Inflammatory macrophage treated with lipopolysaccharide for 4 hours (primary cell): Measurements from ENCODE around the gene RASGEF1C.

Experiments
- DNase-seq: peaks from one replicate; pipeline ENCODE4 v3.0.0-alpha.2; 2020

The RASGEF1C gene

DNA sequence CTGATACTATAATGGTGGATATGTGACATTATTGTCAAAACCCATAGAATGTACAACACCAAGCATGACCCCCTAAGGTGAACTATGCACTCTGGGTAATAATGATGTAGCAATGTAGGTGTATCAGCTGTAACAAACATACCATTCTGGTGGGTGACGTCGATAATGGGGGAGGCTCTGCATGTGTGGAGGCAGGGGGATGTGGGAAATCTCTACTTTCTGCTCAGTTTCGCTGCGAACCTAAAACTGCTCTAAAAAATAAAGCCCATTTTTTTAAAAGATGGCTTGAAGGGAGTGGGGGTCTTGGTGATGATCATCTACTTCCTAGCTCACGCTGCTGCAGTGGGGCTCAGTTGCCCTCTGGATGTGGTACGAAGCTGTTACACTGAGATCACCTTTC is 51.1 kb downstream of the RASGEF1C start:
- DNase-seq: no peak

DNA sequence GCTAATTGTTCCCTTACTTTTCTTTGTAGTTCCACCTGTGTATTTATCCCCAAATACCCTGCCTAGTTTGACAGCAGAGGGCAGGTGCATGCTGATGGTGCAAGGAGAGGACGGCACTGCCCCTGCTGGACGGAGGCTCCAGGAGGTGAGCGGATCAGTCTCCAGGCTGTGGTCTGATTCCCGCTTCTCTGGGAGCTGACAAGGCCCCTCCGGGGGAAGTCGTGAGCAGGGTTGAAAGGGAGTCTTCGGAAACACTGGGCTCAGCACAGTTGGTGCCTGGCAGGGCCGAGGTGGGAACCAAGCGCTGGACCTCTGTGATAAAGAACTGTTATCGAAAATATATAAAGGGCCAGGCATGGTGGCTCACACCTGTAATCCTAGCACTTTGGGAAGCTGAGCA is 52.9 kb downstream of the RASGEF1C start:
- DNase-seq: no peak

DNA sequence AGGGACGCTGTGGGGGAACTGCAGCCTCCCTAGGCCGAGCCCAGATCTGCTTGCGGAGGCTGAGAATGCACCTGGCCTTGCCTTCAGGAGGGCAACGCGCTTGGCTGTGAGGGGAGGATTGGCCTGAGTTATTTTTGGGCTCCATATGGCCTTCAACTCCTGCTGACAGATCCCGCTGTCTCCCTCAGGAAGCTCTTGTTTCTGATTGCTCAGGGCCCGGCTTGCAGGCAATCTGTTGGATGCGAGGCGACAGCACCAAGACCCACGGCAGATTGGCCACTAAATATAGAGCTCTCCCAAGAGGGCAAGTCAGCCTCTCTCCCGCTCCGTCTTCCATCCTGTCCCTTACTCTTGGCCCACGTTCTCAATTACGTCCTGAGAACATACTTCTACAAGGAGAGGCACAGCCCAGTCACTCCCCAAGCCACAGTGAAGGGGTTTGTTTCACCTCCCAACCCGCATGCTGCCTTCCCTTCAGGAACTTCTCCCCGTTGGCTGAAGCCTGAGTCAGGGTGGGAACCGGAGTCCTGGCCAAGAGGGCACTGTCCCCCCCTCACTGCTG is 53.6 kb downstream of the RASGEF1C start:
- no peak for DNase-seq

GRCh38 chr5:180154821-180155364 is 54.1 kb downstream of the RASGEF1C start:
- no peak for DNase-seq

DNA sequence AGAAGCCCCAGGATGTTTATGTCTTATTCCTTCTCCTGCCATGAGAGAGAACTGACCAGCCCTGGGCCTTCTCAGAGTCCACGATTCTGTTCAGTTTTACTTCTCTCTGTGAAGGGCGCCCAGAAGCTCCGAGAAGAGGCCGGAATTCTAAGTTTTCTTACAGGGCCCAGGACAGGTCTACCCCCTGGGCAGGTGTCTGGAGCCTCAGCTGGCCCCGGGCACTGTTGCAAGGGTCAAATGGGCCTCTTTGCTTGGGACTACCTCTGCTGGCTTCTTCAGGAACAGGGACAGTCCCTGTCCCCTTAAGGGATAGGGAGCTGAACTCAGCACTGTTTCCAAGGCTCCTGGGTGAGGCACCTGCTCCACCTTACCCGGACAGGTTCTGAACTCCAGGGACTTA is 55.0 kb downstream of the RASGEF1C start:
- no peak for DNase-seq

DNA sequence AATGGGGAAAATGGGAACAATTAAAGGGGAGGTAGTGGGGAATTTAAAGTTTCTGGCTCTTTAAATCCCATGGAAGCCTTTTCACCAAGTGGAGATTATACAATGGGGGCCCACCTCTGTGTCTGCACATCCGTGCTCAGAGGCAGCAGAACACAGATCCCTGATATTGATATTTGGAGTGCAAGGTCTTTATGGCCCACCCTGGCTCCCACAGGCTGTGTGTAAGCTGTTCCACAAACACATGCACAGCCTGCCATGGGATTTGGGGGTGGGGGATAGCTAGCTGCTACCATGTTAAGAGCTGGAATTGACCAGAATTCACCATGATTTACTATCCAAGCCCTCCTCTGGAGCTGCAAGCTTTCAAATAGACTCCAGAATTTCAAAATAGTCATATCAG is 55.9 kb downstream of the RASGEF1C start:
- DNase-seq: no peak

GRCh38 chr5:180143656-180144364 is 65.2 kb downstream of the RASGEF1C start:
- DNase-seq: no peak

DNA sequence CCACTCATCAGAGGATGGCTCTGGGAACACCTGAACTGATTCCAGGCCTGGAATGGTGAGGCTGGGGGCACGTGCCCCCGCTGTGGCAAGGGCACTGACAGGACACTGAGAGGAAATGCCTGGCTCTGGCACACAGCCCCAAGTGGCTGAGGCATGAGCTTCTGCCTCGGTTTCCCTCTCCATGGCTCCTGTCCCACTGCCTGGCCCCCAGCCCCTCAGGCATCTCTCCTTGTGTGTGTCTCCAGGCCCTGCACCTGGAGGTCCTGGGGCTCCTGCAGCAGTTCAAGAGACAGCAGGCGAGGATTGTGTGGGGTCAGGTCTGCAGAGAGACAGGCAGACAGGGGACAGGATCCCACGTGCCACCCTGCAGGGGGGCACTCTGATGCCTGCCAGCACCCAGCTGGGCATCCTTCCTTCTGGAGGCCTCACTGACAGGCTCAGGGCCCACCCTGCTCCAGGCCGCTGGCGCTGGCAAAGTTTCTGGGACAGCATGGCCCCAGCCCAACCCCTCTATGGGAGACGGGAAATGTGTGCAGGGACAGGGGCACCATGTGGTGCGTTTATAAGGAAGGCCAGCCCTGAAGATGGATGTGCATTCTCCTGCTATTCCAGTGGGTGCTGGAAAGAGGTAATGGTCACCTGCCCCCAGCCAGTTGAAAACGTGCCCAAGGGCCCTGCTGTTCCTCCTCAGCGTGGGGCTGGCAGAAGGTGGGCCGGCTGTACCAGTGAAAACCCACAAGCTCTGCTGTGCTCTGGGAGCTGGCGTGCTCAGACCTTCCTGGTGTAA is 66.0 kb downstream of the RASGEF1C start:
- no peak for DNase-seq

- no peak for DNase-seq
These were observed 66.8 kb downstream of the RASGEF1C start for GRCh38 chr5:180142021-180142765.

GRCh38 chr5:180141068-180141660 is 67.8 kb downstream of the RASGEF1C start:
- DNase-seq: no peak

GRCh38 chr5:180140571-180140970 is 68.4 kb downstream of the RASGEF1C start:
- DNase-seq: no peak

- no peak for DNase-seq
These were observed 68.9 kb downstream of the RASGEF1C start for GRCh38 chr5:180140079-180140554.

- no peak for DNase-seq
These were observed 69.3 kb downstream of the RASGEF1C start for GRCh38 chr5:180139731-180140055.

DNA sequence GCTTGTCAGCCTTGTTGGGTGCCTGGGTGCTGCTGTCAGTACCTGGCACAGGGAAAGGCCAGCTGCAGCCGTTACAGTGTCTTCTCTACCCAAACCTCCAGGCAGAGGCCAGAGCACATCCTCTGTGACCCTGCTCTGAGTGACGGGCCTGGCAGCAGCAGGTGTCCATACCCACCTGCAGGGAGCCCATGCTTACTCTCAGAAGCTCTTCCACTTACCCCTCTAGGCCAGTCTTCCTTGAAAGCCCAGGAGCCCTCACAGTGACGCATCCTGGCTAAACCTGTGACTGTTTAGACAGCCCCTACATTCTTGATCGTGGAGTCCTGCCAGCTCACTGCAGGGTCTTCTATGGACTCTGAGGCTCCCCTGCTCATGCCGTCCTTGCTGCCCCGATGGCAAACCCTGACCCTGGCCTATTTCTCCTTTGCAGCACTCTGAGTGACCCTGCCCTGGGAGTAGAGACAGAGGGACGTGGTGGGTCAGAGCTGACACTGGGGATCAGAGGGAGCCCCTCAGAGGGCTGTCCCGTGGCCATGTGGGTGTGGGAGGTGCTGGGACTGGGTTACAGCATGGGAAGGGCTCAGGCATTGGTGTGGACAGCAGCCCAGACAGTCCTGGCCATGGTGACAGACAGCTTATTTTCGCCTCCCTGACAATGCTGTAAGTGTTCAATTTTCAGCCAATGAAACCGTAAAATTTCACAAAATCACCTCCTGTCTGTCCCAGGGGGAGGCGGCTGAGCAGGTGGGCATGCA is 69.9 kb downstream of the RASGEF1C start:
- DNase-seq: no peak

- no peak for DNase-seq
These were observed 70.6 kb downstream of the RASGEF1C start for GRCh38 chr5:180138214-180138975.

- DNase-seq: no peak
These were observed 71.4 kb downstream of the RASGEF1C start for GRCh38 chr5:180137401-180138213.

- no peak for DNase-seq
These were observed 72.2 kb downstream of the RASGEF1C start for GRCh38 chr5:180136630-180137381.

DNA sequence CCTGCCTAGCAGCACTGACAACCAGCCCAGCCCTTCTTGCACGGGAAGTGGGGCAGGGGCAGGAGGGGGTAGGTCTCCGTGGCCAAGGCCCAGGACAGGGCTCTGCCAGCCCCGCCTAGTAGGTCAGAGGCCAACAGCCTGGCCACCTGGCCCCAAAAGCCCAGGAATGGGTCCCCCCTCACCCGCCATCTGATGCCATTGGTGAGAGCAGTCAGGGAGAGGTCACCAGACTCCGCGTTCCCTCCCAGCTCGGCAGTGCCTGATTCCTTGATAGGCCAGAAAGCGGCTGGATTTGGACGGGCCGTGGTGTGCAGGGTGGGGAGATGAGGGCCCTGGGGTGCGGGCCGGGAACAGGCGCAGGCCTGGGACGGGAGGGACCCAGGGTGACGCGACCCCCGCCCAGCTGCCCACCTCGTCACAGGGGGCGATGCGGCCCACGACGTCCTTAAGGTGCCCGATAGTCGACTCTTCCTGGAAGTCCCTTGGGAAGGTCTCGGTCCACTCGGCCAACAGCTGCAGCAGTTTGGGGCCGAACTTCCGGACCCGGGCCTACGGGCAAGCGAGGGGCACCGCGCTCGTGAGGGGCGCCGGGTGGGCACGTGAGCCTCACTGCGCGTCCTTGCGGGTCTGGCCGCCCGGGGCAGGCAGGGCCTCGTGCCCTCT is 72.9 kb downstream of the RASGEF1C start:
- no peak for DNase-seq
